OCI-LY1 (cell line): ENCODE data around the gene REEP6.

Source experiments
- EZH2 ChIP-seq: fragments of 200-600 bp; sonication (generic), shearing (Covaris generic); IDR thresholded peaks from 2 replicates; pipeline ENCODE4 v1.8.0; 2017; ENCODE audit warnings: borderline replicate concordance, mixed run types, mild to moderate bottlenecking, antibody characterized with exemption, low read length, moderate library complexity, mixed read lengths
- TF ChIP-seq, protein P1 (sequence below): fragments of 200-600 bp; sonication (generic), shearing (Covaris generic); IDR thresholded peaks from 2 replicates; pipeline ENCODE4 v1.5.1; 2017; ENCODE audit warnings: mild to moderate bottlenecking, antibody characterized with exemption, low read length, moderate library complexity, mixed read lengths

DNA sequence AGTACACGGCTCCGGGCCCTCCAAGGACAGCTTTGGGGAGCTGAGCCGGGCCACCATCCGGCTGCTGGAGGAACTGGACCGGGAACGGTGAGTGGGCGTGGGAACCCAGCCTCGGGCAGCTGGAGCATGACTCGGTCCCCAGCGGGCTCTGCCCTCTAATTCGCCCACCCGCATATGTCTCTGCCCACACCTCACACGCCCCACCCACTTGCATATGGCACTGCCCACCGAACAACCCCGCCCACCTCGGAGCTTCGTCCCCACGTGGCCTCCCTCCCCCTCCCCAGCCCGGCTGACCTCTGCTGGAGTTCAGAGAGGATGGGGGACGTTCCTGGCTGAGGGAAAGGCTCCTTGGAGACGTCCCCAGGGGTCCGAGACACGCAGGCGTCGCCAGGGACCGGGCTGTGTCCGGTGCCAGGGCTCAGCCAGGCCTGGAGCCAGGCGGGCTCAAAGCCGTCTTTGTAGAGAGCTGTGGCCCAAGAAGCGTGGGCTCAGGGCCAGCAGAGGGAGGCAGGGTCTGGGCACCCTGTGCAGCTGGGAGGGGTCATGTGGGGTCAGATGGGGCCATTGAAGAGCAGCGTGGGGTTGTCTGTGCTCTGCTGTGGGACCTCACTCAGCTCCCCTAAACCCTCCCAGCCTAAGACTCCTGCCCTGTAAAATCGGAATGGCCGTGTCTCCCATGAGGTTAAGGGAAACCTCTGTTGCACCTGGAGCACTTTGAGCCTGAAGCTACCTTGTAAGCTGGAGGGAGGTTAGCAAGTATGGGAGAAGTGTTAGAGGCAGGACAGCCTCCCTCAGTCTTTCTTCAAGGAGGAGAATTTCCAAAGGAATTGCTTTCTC is 37.2 kb upstream of the REEP6 start:
- TF ChIP-seq, protein P1, sequence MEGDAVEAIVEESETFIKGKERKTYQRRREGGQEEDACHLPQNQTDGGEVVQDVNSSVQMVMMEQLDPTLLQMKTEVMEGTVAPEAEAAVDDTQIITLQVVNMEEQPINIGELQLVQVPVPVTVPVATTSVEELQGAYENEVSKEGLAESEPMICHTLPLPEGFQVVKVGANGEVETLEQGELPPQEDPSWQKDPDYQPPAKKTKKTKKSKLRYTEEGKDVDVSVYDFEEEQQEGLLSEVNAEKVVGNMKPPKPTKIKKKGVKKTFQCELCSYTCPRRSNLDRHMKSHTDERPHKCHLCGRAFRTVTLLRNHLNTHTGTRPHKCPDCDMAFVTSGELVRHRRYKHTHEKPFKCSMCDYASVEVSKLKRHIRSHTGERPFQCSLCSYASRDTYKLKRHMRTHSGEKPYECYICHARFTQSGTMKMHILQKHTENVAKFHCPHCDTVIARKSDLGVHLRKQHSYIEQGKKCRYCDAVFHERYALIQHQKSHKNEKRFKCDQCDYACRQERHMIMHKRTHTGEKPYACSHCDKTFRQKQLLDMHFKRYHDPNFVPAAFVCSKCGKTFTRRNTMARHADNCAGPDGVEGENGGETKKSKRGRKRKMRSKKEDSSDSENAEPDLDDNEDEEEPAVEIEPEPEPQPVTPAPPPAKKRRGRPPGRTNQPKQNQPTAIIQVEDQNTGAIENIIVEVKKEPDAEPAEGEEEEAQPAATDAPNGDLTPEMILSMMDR, result no peak
- no peak for TF ChIP-seq EZH2
